GM12878 (cell line): ENCODE results near the gene CADPS.

Experiments
- CTCF ChIP-seq, 3 experiments: IDR thresholded peaks in 2 of 3; conservative IDR thresholded peaks in 1 of 3; 2 replicates each; pipeline ENCODE4 v1.5.1; 2011; ENCODE audit warnings: low read depth in 3 of 3, low read length in 3 of 3, mild to moderate bottlenecking in 3 of 3, control low read depth in 2 of 3, moderate library complexity in 2 of 3, inconsistent platforms in 1 of 3, mixed read lengths in 1 of 3; ENCODE audit not compliant: control insufficient read depth in 2 of 3, insufficient read depth in 1 of 3; ENCODE audit errors: extremely low read depth in 1 of 3
- MYC ChIP-seq: IDR thresholded peaks from 2 replicates; pipeline ENCODE4 v1.6.1; 2011; ENCODE audit warnings: mild to moderate bottlenecking, low read length, moderate library complexity, inconsistent platforms; ENCODE audit not compliant: insufficient read depth, insufficient replicate concordance, insufficient read length, severe bottlenecking
- RELA ChIP-seq: fragments of 450-650 bp; IDR thresholded peaks from 2 replicates; pipeline ENCODE4 v1.8.0; 2014; ENCODE audit warnings: borderline replicate concordance; ENCODE audit not compliant: partially characterized antibody
- SPI1 ChIP-seq: IDR thresholded peaks from 2 replicates; pipeline ENCODE4 v1.6.1; 2011; ENCODE audit warnings: low read depth, mild to moderate bottlenecking, low read length, moderate library complexity, borderline replicate concordance; ENCODE audit not compliant: insufficient read depth
- TF ChIP-seq, protein P1 (sequence below): fragments of 450-650 bp; IDR thresholded peaks from 2 replicates; pipeline ENCODE4 v1.6.1; 2017; ENCODE audit warnings: mild to moderate bottlenecking, moderate library complexity

DNA sequence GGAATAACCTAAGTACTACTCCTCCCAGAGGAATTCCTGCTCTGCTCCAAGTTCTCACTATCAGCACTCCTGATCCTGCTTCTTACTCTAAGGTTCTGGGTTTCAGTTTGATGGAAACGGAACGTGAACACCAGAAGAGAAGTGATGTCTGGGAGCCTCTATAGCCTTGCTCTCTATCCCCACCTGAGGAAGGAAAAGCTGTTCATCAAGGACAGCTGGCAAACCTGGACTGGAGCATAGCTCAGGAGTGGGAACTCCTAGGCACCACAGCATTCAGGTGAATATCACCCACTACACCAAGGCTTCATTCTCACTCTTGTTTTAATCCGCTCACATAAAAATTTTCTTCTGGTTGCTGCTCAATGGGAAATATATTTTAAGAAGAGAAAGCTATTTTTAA lies 13.0 kb upstream of the CADPS start:
- TF ChIP-seq CTCF (IDR thresholded peaks at IDR 0.05 in 2 of 3, conservative IDR thresholded peaks at IDR 0.05 in 1 of 3; ENCODE audit: control insufficient read depth in 2 of 3, extremely low read depth in 1 of 3, insufficient read depth in 1 of 3, low read depth in 3 of 3, low read length in 3 of 3) (no peak), MYC (no peak), RELA (no peak), SPI1 (no peak)
- TF ChIP-seq, protein P1, sequence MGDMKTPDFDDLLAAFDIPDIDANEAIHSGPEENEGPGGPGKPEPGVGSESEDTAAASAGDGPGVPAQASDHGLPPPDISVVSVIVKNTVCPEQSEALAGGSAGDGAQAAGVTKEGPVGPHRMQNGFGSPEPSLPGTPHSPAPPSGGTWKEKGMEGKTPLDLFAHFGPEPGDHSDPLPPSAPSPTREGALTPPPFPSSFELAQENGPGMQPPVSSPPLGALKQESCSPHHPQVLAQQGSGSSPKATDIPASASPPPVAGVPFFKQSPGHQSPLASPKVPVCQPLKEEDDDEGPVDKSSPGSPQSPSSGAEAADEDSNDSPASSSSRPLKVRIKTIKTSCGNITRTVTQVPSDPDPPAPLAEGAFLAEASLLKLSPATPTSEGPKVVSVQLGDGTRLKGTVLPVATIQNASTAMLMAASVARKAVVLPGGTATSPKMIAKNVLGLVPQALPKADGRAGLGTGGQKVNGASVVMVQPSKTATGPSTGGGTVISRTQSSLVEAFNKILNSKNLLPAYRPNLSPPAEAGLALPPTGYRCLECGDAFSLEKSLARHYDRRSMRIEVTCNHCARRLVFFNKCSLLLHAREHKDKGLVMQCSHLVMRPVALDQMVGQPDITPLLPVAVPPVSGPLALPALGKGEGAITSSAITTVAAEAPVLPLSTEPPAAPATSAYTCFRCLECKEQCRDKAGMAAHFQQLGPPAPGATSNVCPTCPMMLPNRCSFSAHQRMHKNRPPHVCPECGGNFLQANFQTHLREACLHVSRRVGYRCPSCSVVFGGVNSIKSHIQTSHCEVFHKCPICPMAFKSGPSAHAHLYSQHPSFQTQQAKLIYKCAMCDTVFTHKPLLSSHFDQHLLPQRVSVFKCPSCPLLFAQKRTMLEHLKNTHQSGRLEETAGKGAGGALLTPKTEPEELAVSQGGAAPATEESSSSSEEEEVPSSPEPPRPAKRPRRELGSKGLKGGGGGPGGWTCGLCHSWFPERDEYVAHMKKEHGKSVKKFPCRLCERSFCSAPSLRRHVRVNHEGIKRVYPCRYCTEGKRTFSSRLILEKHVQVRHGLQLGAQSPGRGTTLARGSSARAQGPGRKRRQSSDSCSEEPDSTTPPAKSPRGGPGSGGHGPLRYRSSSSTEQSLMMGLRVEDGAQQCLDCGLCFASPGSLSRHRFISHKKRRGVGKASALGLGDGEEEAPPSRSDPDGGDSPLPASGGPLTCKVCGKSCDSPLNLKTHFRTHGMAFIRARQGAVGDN = no peak
